Stomach (tissue), 4 donors: ENCODE measurements around the gene SNX9.

Source experiments
- CTCF ChIP-seq, 7 experiments: fragments of 450-650 bp in 4 of 7; fragments of 200-600 bp in 3 of 7; sonication (generic) in 3 of 7; IDR thresholded peaks; one replicate each; pipeline ENCODE4 v1.5.1; 2016 to 2019; ENCODE audit warnings: antibody characterized with exemption in 7 of 7, control low read depth in 2 of 7, mild to moderate bottlenecking in 1 of 7
- EP300 ChIP-seq: sonication (generic); formaldehyde crosslinking; IDR thresholded peaks from one replicate; pipeline ENCODE4 v1.6.1; 2017; ENCODE audit warnings: antibody characterized with exemption
- POLR2A ChIP-seq, 4 donors: fragments of 450-650 bp; IDR thresholded peaks; one replicate each; pipeline ENCODE4 v1.6.1; 2016; ENCODE audit warnings: antibody characterized with exemption in 4 of 4, control low read depth in 2 of 4, mild to moderate bottlenecking in 1 of 4, moderate library complexity in 1 of 4
- POLR2AphosphoS5 ChIP-seq, 3 donors: sonication (generic); formaldehyde crosslinking; IDR thresholded peaks; one replicate each; pipeline ENCODE4 v1.6.1; 2016; ENCODE audit warnings: antibody characterized with exemption in 3 of 3

- TF ChIP-seq CTCF (IDR thresholded peaks at IDR 0.05) = no peak
- no peak for TF ChIP-seq POLR2A (IDR thresholded peaks at IDR 0.05)
- TF ChIP-seq EP300 = no peak
- TF ChIP-seq POLR2AphosphoS5 (IDR thresholded peaks at IDR 0.05) = no peak
Observed at GRCh38 chr6:157785636-157786035, 37.4 kb upstream of the SNX9 start.
